H1 (cell line): ENCODE data around the gene KRTAP10-4. TPM values are rescaled to one million over a fixed set of nuclear protein-coding genes. Genes with fewer than 3 reads are reported as not detected.

Experiments used
- GTF2F1 ChIP-seq: IDR thresholded peaks from 2 replicates; pipeline ENCODE4 v1.6.1; 2012; ENCODE audit warnings: low read depth, low read length, improper control_type of control experiment, borderline replicate concordance
- MAX ChIP-seq: IDR thresholded peaks from 2 replicates; pipeline ENCODE4 v1.6.1; 2012; ENCODE audit warnings: inconsistent platforms
- SIRT6 ChIP-seq: IDR thresholded peaks from one replicate; pipeline ENCODE4 v1.7.1; 2012; ENCODE audit warnings: low read length, inconsistent platforms
- TAF7 ChIP-seq: optimal IDR thresholded peaks from 2 replicates; pipeline ENCODE3; 2011; ENCODE audit warnings: low read depth, mild to moderate bottlenecking, inconsistent platforms, low read length, moderate library complexity, borderline replicate concordance
- polyA plus RNA-seq, 7 experiments: library from polyadenylated mRNA; depleted of rRNA in 3 of 7; stranded (reverse) in 5 of 7; unstranded in 2 of 7; fragments of >200 nt in 5 of 7; fragments of 200-250 nt in 2 of 7; gene quantifications; 1 replicate in 5 of 7; 2 replicates in 1 of 7; 4 replicates in 1 of 7; pipeline versions ENCODE4 v1.2.1 to v1.2.3, GENCODE V29; 2011 to 2013; ENCODE audit warnings: missing spikeins in 2 of 7, mixed read lengths in 2 of 7
- total RNA-seq: library from RNA; stranded (reverse); fragmentation: NEBNext Ultra II Directional; extraction: Animal tissue kit (Norgen Biotek cat#: 25700); gene quantifications from 2 replicates; pipeline ENCODE4 v1.2.1, GENCODE V29; 2021

The KRTAP10-4 gene
- total and polyA plus RNA-seq, 2 of the 8 experiments (the other 6 are each of a cell fraction or from before 2014, with no cell fraction given): not detected

- TF ChIP-seq MAX: no peak
- TF ChIP-seq SIRT6: no peak
- no peak for TF ChIP-seq GTF2F1
- TF ChIP-seq TAF7: no peak
- TF ChIP-seq, all 59 proteins: peak for 0
Observed at GRCh38 chr21:44542716-44543115, 30.8 kb upstream of the KRTAP10-4 start (continued).
